ENCODE results near the gene SRXN1. TPM values are rescaled to one million over a fixed set of nuclear protein-coding genes. Genes with fewer than 3 reads are reported as not detected.

SRXN1 gene
- total and polyA plus RNA-seq, 9 of the 15 experiments (the other 6 are each of a cell fraction or from before 2014, with no cell fraction given): 6.8 to 36.4 (median 21.6) TPM

DNA sequence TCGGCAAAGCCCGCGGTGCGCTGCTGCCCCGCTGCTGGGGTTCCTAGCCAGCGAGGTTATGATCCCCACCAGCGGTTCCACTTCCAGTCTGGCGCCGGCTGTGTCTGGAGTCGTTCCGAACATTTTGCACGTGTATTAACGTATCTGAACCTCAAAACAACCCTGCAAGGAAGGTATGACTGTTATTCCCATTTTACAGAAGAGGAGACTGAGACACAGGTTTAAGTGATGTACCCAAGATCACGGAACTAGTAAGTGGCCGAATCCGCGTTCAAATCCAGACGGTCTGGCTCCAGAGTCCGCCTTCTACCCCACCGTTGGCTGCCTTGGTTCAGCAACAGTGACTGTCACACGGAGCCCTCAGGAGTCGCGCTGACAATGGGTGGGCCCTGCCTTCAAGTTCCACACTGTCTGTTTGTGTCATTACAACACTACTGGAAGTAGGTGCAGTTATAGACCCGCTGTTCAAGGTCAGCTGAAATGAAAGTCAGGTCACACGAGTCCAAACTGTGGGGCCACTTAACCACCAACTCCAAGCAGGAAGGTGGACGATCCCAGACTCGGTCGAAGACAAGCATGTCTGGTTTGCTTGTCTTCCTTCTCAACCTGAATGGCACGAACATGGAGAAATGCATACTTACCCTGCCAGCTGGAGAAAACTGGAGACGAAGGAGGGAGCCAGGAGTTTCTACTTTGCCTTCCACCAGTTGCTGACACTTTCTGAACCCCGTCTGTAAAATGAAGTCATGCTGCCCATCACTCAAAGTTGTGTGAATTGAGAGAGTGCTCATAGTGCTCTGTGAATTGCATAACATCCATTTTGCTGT lies 803 bp upstream of the SRXN1 start (continued):
- TF ChIP-seq NEUROD1 (IDR thresholded peaks at IDR 0.05; ENCODE audit: borderline replicate concordance, low read depth, low read length, partially characterized antibody) (no peak), ZBTB5 (IDR thresholded peaks at IDR 0.05) (no peak), KHSRP (IDR thresholded peaks at IDR 0.05) (no peak), RBBP5 (IDR thresholded peaks at IDR 0.05; ENCODE audit: borderline replicate concordance, insufficient read depth, low read length, poor library complexity, severe bottlenecking) (no peak), IRF1 (CRISPR knock-in tag; IDR thresholded peaks at IDR 0.05; ENCODE audit: borderline replicate concordance) (no peak), HNRNPUL1 (IDR thresholded peaks at IDR 0.05; ENCODE audit: low read length) (no peak), NCOA2 (IDR thresholded peaks at IDR 0.05; ENCODE audit: partially characterized antibody in 2 of 2) (peak in 1 of 2 experiments; percentile 4), BRD9 (IDR thresholded peaks at IDR 0.05; ENCODE audit: low read depth, partially characterized antibody) (peak; percentile 88), ZNF551 (CRISPR knock-in tag; IDR thresholded peaks at IDR 0.05) (no peak), ZNF133 (CRISPR knock-in tag; IDR thresholded peaks at IDR 0.05) (no peak), CBX3 (IDR thresholded peaks at IDR 0.05; ENCODE audit: borderline replicate concordance in 1 of 2, low read length in 2 of 2) (peak in 1 of 2 experiments; percentile 62; a peak in 2 of 3 replicates), DNMT1 (IDR thresholded peaks at IDR 0.05) (no peak), ZMIZ1 (IDR thresholded peaks at IDR 0.05; ENCODE audit: low read depth in 2 of 2, low read length in 2 of 2) (no peak), RUNX1 (IDR thresholded peaks at IDR 0.05; ENCODE audit: low read depth) (no peak), NCOA4 (IDR thresholded peaks at IDR 0.05; ENCODE audit: partially characterized antibody) (peak; percentile 68)

All from K562 (cell line).